BLaER1 (cell line): ENCODE data around the gene CRLF1.

ENCODE experiments used
- H3K27ac ChIP-seq: shearing (Covaris generic); formaldehyde crosslinking; 2 replicates; pipeline ENCODE4 v1.8.1; 2022
- H3K27me3 ChIP-seq: shearing (Covaris generic); formaldehyde crosslinking; 2 replicates; pipeline ENCODE4 v1.8.1; 2022
- H3K36me3 ChIP-seq: shearing (Covaris generic); formaldehyde crosslinking; 2 replicates; pipeline ENCODE4 v1.8.1; 2022
- H3K4me1 ChIP-seq: shearing (Covaris generic); formaldehyde crosslinking; 2 replicates; pipeline ENCODE4 v1.8.1; 2022
- H3K4me2 ChIP-seq: shearing (Covaris generic); formaldehyde crosslinking; 2 replicates; pipeline ENCODE4 v1.8.1; 2022
- H3K4me3 ChIP-seq: shearing (Covaris generic); formaldehyde crosslinking; 2 replicates; pipeline ENCODE4 v1.8.1; 2022
- H3K9ac ChIP-seq: shearing (Covaris generic); formaldehyde crosslinking; 2 replicates; pipeline ENCODE4 v1.8.1; 2022
- H3K9me3 ChIP-seq: shearing (Covaris generic); formaldehyde crosslinking; 2 replicates; pipeline ENCODE4 v1.8.1; 2022
- H4K20me1 ChIP-seq: shearing (Covaris generic); formaldehyde crosslinking; 2 replicates; pipeline ENCODE4 v1.8.1; 2022
- Cebpa-rat ChIP-seq: shearing (Covaris generic); IDR thresholded peaks from 2 replicates; pipeline ENCODE4 v1.8.1; 2022

Gene CRLF1

DNA sequence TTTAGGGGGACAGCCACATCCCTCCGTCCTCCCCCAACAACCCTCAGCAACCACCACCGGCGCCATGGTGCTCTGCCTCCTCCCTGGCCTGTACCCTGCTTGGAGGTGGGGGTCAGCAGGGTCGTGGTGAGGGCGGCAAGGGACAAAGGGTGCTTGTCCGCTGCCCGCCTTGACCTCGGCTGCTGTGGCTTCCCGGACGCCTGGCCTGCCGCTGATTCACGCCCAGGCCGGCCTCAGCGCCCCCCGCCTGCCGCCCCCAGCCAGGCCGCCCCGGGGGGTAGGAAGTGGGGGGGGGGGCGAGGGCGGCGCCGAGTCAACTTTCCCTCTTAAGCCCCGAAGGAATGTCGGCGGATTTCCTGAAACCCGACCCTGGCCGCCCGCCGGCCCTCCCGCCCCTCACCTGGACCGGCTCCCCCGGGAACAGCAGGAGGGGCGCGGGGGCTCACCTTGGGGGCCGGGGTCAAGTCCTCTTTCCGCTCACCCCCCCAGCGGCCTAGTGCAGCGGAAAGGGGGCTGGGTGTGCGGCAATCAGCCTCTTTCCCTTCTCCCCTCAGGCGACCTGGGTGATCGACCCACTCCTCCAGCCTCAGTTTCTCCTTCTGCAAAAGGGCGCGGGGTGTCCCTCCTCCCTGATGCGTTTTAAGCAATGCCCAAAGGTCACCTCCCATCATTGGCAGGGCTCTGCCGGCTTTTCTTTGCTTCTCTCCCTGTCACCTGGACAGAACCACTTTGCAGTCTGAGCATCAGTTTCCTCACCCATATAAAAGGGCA lies 4.1 kb upstream of the CRLF1 start:
- Histone ChIP-seq H3K27me3 (peaks cover 100% of the 10 kb centered on the region), H3K4me1 (peaks cover 44% of the 10 kb centered on the region), H3K4me2 (peak overlapping the region; percentile 93), H3K36me3 (no peaks in the 10 kb centered on the region), H3K9me3 (no peaks in the 10 kb centered on the region), H3K27ac (no peak overlapping the region), H3K4me3 (peak overlapping the region; percentile 65), H3K9ac (no peak overlapping the region), H4K20me1 (peaks cover 83% of the 10 kb centered on the region)
- TF ChIP-seq Cebpa-rat: no peak

DNA sequence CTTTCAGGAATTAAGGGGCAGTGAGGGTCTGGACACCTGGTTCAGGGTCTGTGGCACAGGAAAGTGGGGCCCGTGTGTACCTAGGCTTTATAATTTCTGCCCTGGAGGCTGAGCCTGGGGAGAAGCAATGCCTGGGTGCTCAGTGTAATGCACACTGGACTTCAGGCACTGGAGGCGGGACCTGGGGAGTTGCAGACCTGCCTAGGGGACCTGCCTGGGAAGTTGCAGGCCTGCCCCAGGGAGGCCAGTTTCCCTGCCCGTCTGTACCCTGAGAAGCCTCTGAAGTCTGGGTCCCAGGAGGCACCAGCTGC lies 3.6 kb upstream of the CRLF1 start:
- Histone ChIP-seq H3K27ac (no peak overlapping the region), H3K4me3 (peak overlapping the region; percentile 65; the same call in 1 of the 2 replicates), H4K20me1 (peaks cover 89% of the 10 kb centered on the region), H3K4me1 (peaks cover 48% of the 10 kb centered on the region), H3K36me3 (no peaks in the 10 kb centered on the region), H3K9ac (no peak overlapping the region), H3K4me2 (peak overlapping the region; percentile 93), H3K9me3 (no peaks in the 10 kb centered on the region), H3K27me3 (peaks cover 100% of the 10 kb centered on the region)
- no peak for TF ChIP-seq Cebpa-rat

DNA sequence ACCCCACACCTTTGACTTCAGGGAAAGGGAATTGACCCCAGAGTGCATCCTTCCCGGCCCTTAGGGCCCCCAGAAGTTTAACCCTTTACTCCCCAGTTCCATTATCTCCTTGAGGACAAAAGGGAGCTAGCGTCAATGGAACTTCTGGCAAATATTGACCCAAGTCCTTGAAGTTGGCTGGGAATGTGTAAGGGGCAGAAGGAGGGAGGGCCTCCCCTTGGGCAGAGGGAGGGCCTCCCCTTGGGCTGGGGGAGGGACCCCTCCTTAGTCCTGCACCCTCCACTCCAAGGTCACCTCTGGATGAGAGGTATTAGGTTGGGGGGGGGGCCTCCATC lies 3.1 kb upstream of the CRLF1 start:
- H3K4me2 ChIP-seq: no peak overlapping the region
- peaks cover 100% of the 10 kb centered on the region for H3K27me3 ChIP-seq
- H3K4me1 ChIP-seq: peaks cover 48% of the 10 kb centered on the region
- no peak for TF ChIP-seq Cebpa-rat
- peaks cover 92% of the 10 kb centered on the region for H4K20me1 ChIP-seq
- H3K4me3 ChIP-seq: no peak overlapping the region
- H3K27ac ChIP-seq: no peak overlapping the region
- no peaks in the 10 kb centered on the region for H3K9me3 ChIP-seq
- no peak overlapping the region for H3K9ac ChIP-seq
- no peaks in the 10 kb centered on the region for H3K36me3 ChIP-seq

DNA sequence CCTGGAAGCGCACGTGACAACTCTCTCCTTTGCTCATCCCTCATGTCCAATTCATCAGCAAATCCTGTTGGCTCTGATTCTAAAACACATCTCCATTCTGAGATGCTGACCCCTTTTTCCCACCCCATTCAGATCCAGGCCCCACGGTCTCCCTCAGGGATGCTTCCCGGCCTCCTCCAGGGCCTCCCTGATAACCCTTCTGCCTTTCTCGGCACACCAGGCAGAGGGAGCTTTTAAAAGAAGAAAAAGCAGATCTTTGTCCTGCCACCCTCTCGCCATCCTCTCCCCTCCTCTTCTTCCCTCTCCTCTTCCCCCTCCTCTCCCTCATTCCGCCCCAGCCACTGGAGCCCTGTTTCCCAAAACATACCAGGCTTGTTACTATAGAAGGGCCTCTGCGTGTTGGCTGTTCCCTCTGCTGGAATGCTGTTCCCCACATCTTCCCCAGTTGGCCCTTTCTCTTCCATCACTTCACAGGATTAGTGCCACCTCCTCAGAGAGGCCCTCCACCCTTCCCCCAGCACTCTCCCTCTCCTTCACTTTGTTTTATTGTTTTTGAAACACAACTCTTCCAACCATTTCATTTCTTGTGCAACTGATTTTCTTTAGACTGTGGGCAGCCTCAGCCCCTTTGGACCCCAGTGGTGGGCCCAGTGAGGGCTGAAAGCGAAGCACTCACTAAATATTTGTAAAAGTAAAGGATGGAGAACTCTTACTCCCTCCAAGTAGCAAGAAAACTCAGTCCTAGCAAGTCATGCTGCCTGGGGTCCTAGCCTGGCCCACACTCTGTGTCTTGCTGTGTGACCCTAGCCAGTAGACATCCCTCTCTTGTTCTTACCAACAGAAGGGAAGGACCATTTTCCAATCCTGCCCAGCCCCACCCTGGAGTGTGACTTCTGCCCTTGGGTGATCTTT lies 2.5 kb upstream of the CRLF1 start:
- no peak overlapping the region for H3K4me3 ChIP-seq
- no peak overlapping the region for H3K27ac ChIP-seq
- H3K4me1 ChIP-seq: peaks cover 48% of the 10 kb centered on the region
- H4K20me1 ChIP-seq: peaks cover 92% of the 10 kb centered on the region
- no peak for TF ChIP-seq Cebpa-rat
- no peak overlapping the region for H3K9ac ChIP-seq
- no peak overlapping the region for H3K4me2 ChIP-seq
- H3K27me3 ChIP-seq: peaks cover 100% of the 10 kb centered on the region
- no peaks in the 10 kb centered on the region for H3K36me3 ChIP-seq
- no peaks in the 10 kb centered on the region for H3K9me3 ChIP-seq

DNA sequence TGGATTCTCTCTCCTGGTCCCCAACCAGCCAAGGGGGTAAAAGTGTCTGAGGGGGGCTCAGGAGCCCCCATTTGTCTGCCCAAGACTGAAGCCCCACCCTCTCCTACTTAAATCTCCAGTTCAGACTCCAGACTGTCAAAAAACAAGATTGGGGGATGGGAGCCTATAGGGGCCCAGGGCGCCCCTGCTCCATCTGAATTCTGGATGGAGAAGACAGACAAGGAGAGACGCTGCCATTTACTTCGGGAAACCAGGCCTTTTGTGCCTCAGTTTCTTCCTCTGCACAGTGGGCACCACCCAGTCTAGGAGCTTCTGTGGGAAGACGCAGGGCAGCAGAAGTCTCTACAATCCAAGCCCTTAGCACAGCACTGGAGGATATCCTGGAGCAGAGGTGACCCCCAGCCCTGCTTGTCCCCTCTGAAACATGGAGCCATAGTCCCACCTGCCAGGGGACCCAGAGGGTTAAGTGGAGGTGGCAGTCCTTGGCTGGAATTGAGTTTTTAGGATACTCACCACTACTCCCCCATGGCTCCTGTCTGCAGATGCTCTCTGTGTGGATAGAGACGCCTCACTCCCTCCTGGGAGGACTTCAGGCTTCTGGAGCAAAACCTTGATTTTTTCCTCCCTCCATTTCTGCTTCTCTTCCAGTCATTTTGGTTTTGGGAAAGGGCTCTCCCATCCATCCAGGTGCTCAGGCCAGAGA lies 1.7 kb upstream of the CRLF1 start:
- Histone ChIP-seq H3K27me3 (peaks cover 100% of the 10 kb centered on the region), H3K4me3 (no peak overlapping the region), H3K36me3 (no peaks in the 10 kb centered on the region), H3K9me3 (no peaks in the 10 kb centered on the region), H3K4me1 (peaks cover 48% of the 10 kb centered on the region), H4K20me1 (peaks cover 91% of the 10 kb centered on the region), H3K4me2 (no peak overlapping the region), H3K9ac (no peak overlapping the region), H3K27ac (no peak overlapping the region)
- no peak for TF ChIP-seq Cebpa-rat

DNA sequence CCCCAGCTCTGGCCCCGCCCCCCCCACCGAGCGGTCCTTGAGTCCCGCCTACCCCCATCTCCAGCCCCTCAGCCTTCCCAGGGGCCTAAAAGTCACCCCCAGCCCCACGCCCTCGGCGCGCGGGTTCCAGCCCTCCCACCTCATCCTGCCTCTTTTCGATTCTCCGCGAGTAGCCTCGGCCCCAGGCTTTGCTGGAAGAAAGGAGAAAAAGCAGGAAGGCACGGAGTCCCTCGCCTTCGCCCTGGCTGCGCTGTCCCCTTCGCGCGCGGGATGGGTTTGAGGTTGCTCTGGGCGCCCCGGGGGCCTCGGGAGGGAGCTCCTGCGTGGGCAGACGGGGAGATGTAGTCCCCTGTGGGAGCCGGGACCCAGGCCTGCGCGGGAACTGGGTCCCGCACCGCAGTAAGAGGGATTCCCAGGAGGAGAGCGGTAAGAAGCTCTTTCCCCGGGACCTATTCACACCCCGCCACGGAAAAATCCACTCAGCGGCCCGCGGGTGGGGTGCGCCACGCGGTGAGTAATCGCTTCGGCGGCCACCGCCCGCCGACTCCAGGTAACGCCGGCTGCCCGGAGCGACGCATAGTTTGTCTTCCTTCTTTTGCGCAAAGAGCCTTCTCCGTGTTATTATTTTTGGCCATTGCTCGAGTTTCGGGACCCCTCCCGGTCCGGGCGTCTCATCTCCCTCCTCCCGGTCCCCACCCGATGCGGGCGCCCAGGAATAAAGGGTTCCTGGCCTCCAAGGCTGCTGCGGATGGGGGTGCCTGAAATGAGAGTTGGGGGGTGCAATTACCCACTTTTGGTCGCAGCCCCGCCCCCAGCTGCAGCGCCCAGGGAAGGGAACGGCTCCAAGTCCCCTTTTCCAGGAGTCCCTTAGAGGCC lies 865 bp upstream of the CRLF1 start:
- no peak for TF ChIP-seq Cebpa-rat
- Histone ChIP-seq H3K4me2 (peak overlapping the region; percentile 24; the same call in 1 of the 2 replicates), H3K27ac (no peak overlapping the region)

DNA sequence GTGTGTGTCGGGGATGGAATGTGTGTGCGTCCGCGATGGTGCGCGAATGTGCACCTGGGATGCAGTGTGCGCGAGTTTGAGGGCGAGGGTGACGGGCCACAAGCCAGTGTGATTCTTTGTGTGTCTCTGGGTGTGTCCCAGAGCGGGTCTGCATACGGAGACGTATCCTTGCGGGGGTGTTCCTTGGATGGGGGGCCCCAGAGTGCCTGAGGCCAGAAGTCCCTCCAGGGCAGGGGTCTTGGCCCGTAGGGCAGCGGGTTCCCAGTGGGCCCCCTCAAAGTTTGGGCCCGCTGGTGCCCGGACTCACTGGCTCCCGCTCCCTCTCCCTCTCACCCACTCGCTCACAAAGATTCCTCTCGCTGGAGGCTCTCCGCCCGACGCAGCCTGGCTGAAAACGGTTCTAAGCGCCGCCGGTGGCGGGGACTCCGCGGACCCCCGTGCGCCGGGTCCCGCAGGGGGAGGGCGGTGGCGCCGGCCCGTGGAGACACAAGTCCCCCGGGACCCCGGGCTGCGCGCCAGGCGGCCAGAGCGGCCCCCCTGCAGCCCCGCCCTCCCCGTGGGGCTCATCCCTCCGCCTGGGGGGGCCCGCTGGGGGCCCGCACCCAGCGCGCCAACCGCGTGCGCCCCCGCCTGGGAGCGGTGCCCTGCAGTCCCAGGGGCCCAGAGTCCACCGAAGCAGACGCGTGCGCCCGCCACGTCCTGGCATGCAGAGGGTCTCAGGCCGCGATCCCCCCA lies 886 bp downstream of the CRLF1 start:
- no peaks in the 10 kb centered on the region for H3K9me3 ChIP-seq
- H3K4me2 ChIP-seq: peak overlapping the region; percentile 85
- no peaks in the 10 kb centered on the region for H3K36me3 ChIP-seq
- H4K20me1 ChIP-seq: peaks cover 81% of the 10 kb centered on the region
- H3K27me3 ChIP-seq: peaks cover 100% of the 10 kb centered on the region
- no peak overlapping the region for H3K9ac ChIP-seq
- H3K4me3 ChIP-seq: peak overlapping the region; percentile 59
- H3K27ac ChIP-seq: no peak overlapping the region
- TF ChIP-seq Cebpa-rat: no peak
- peaks cover 24% of the 10 kb centered on the region for H3K4me1 ChIP-seq

More for the DNA sequence above, 865 bp upstream of the CRLF1 start:
- Histone ChIP-seq H3K27me3 (peaks cover 100% of the 10 kb centered on the region), H3K4me3 (no peak overlapping the region), H3K9ac (no peak overlapping the region), H3K9me3 (no peaks in the 10 kb centered on the region), H3K36me3 (no peaks in the 10 kb centered on the region), H4K20me1 (peaks cover 91% of the 10 kb centered on the region), H3K4me1 (peaks cover 42% of the 10 kb centered on the region)

DNA sequence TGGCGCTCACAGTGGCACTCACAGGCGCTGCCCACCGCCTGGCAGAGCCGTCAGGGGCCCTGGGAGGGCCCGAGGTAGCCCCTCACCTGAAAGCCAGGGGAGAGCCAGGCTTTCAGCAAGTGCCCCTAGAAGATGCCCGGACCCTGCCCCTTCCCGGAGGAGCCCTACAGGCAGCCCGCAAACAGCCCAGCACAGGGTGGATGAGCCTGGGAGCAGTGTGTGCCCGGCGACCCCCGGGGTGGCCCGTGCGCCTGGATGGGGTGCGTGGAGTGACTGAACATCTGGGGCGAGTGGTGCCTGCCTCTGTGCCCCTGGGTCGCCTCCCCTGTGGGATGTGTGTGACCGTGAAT lies 1.4 kb downstream of the CRLF1 start:
- Histone ChIP-seq H3K9ac (no peak overlapping the region), H3K4me2 (no peak overlapping the region; the same call in 1 of the 2 replicates), H3K4me3 (no peak overlapping the region), H3K36me3 (no peaks in the 10 kb centered on the region), H3K4me1 (peaks cover 19% of the 10 kb centered on the region), H3K9me3 (no peaks in the 10 kb centered on the region), H4K20me1 (peaks cover 76% of the 10 kb centered on the region), H3K27me3 (peaks cover 97% of the 10 kb centered on the region), H3K27ac (no peak overlapping the region)
- TF ChIP-seq Cebpa-rat: no peak

DNA sequence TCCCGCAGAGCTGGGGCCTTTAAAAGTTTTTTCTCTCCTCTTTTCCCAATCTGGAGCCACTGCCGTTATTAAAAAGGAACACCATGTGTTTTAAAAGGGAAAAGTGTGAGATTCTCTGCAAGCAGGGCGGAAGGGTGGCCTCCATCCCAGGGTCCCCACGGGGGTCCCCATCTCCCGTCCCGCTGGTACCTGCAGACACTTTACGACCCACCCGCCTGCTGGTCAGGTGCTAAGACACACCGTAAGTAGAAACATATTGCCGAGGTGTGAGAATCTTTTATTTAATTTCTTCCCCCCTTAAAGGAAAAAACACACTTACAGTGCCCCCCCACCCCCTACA lies 1.8 kb downstream of the CRLF1 start:
- H3K4me3 ChIP-seq: no peak overlapping the region
- H3K27me3 ChIP-seq: peaks cover 93% of the 10 kb centered on the region
- H3K9me3 ChIP-seq: no peaks in the 10 kb centered on the region
- H4K20me1 ChIP-seq: peaks cover 72% of the 10 kb centered on the region
- no peak for TF ChIP-seq Cebpa-rat
- no peak overlapping the region for H3K27ac ChIP-seq
- H3K9ac ChIP-seq: no peak overlapping the region
- H3K36me3 ChIP-seq: no peaks in the 10 kb centered on the region
- H3K4me1 ChIP-seq: peaks cover 15% of the 10 kb centered on the region
- H3K4me2 ChIP-seq: no peak overlapping the region
